Endothelial cell of umbilical vein (primary cell): ENCODE results near the gene DOLK. TPM values are rescaled to one million over a fixed set of nuclear protein-coding genes. Genes with fewer than 3 reads are reported as not detected.

ENCODE experiments used
- BruUV-seq: library from RNA; stranded (reverse); fragments of 400-500 nt; replicated peaks from 2 replicates; lab custom pipeline; 2021; lab: Mats Ljungman, UMichigan
- CTCF ChIA-PET: fragments of 300-600, 350-600 bp; sonication (Branson Sonifier 250); formaldehyde crosslinking; loops from one replicate; lab custom pipeline; 2021; ENCODE audit warnings: antibody characterized with exemption, inconsistent platforms; lab: Charles Lee
- POLR2A ChIA-PET: fragments of 300-600, 350-600 bp; sonication (Branson Sonifier 250); formaldehyde crosslinking; loops from one replicate; lab custom pipeline; 2021; ENCODE audit warnings: antibody characterized with exemption, inconsistent platforms; lab: Charles Lee
- DNase-seq: peaks from one replicate; pipeline ENCODE4 v3.0.0-alpha.2; 2011; ENCODE audit warnings: low read depth, low spot score
- FAIRE-seq: peaks from 2 replicates; lab custom pipeline; 2011; peaks lifted over from hg19 to GRCh38; lab: Jason Lieb, UNC
- H2AFZ ChIP-seq: 2 replicates; pipeline ENCODE4 v1.6.0; 2012; ENCODE audit warnings: low read depth, low read length, control low read depth, inconsistent platforms
- H3K27ac ChIP-seq: 2 replicates; pipeline ENCODE4 v1.5.1; 2011; ENCODE audit warnings: low read depth, mild to moderate bottlenecking, control low read depth, low read length, moderate library complexity; ENCODE audit not compliant: insufficient read depth
- H3K27me3 ChIP-seq, 2 experiments: 2 replicates each; pipeline versions ENCODE4 v1.6.0 to v1.6.1; 2011; ENCODE audit warnings: low read length in 2 of 2, mixed read lengths in 1 of 2; ENCODE audit not compliant: control insufficient read depth in 2 of 2, insufficient read depth in 2 of 2
- H3K36me3 ChIP-seq, 2 experiments: 2 replicates in 1 of 2; 3 replicates in 1 of 2; pipeline ENCODE4 v1.5.1; 2011; ENCODE audit warnings: low read length in 2 of 2, mild to moderate bottlenecking in 1 of 2, moderate library complexity in 1 of 2; ENCODE audit not compliant: control insufficient read depth in 2 of 2, insufficient read depth in 2 of 2; ENCODE audit errors: extremely low read depth in 1 of 2
- H3K4me1 ChIP-seq: 3 replicates; pipeline ENCODE4 v1.5.1; 2011; ENCODE audit warnings: mild to moderate bottlenecking, low read length; ENCODE audit not compliant: control insufficient read depth, insufficient read depth; ENCODE audit errors: extremely low read depth
- H3K4me2 ChIP-seq: 2 replicates; pipeline ENCODE4 v1.6.1; 2011; ENCODE audit warnings: low read length, control low read depth, mixed read lengths; ENCODE audit not compliant: insufficient read depth
- H3K4me3 ChIP-seq, 3 experiments: fragments of 200-600 bp in 1 of 3; sonication (generic), shearing (Covaris generic) in 1 of 3; replicated peaks in 1 of 3; 2 replicates each; pipeline ENCODE4 v1.5.1; 2011 to 2016; ENCODE audit warnings: control low read depth in 3 of 3, low read length in 3 of 3, mild to moderate bottlenecking in 2 of 3, inconsistent platforms in 1 of 3, low read depth in 1 of 3, moderate library complexity in 1 of 3; ENCODE audit not compliant: insufficient read depth in 1 of 3
- H3K79me2 ChIP-seq: 2 replicates; pipeline ENCODE4 v1.6.0; 2012; ENCODE audit warnings: low read length, inconsistent platforms; ENCODE audit not compliant: control insufficient read depth, insufficient read depth
- H3K9ac ChIP-seq: replicated peaks from 2 replicates; pipeline ENCODE3; 2011; ENCODE audit warnings: low read length, control low read depth; ENCODE audit not compliant: insufficient read depth; ENCODE audit errors: extremely low read depth
- H3K9me1 ChIP-seq: replicated peaks from 3 replicates; pipeline ENCODE4 v1.6.0; 2011; ENCODE audit warnings: mild to moderate bottlenecking, low read length; ENCODE audit not compliant: control insufficient read depth, insufficient read depth; ENCODE audit errors: extremely low read depth
- H3K9me3 ChIP-seq: replicated peaks from 2 replicates; pipeline ENCODE4 v1.5.1; 2012; ENCODE audit warnings: low read length, inconsistent platforms; ENCODE audit not compliant: control insufficient read depth, insufficient read depth
- H4K20me1 ChIP-seq: replicated peaks from 2 replicates; pipeline ENCODE3; 2011; ENCODE audit warnings: mild to moderate bottlenecking, low read length; ENCODE audit not compliant: control insufficient read depth, insufficient read depth; ENCODE audit errors: extremely low read depth
- EZH2 ChIP-seq: IDR thresholded peaks from 2 replicates; pipeline ENCODE4 v1.6.1; 2012; ENCODE audit warnings: borderline replicate concordance, low read depth, mild to moderate bottlenecking, moderate library complexity, low read length, inconsistent platforms; ENCODE audit not compliant: severe bottlenecking
- FOS ChIP-seq: IDR thresholded peaks from 2 replicates; pipeline ENCODE4 v1.6.1; 2011; ENCODE audit warnings: mild to moderate bottlenecking, low read length, moderate library complexity, borderline replicate concordance; ENCODE audit not compliant: insufficient read depth
- GATA2 ChIP-seq: IDR thresholded peaks from 2 replicates; pipeline ENCODE4 v1.7.0; 2011; ENCODE audit warnings: low read depth, mild to moderate bottlenecking, moderate library complexity, mixed read lengths, low read length; ENCODE audit not compliant: insufficient read length, insufficient read depth
- JUN ChIP-seq: IDR thresholded peaks from 2 replicates; pipeline ENCODE4 v1.6.1; 2011; ENCODE audit warnings: borderline replicate concordance, low read depth; ENCODE audit not compliant: insufficient read length, insufficient read depth
- MYC ChIP-seq: IDR thresholded peaks from one replicate; pipeline ENCODE4 v1.6.1; 2011; ENCODE audit warnings: mild to moderate bottlenecking, low read depth, low read length
- POLR2A ChIP-seq: IDR thresholded peaks from 2 replicates; pipeline ENCODE4 v1.6.1; 2012; ENCODE audit warnings: low read depth, mild to moderate bottlenecking, control low read depth, low read length
- POLR2AphosphoS5 ChIP-seq: IDR thresholded peaks from 2 replicates; pipeline ENCODE4 v1.6.1; 2012; ENCODE audit warnings: low read depth, mild to moderate bottlenecking, control low read depth, low read length, moderate library complexity; ENCODE audit not compliant: insufficient read depth
- dilution Hi-C: fragments of 300-500 bp; cut with MboI; formaldehyde crosslinking; loops from one replicate; pipeline ENCODE4 v1.15.0; 2019; ENCODE audit warnings: low sequenced_read_pairs; ENCODE audit not compliant: extremely low pct_ligation_motif_present
- intact Hi-C: fragments of 100-400 bp; cut with micrococcal nuclease; formaldehyde crosslinking; loops from one replicate; pipeline ENCODE4 v1.10.0; 2022
- polyA plus RNA-seq, 4 experiments: library from polyadenylated mRNA; depleted of rRNA in 3 of 4; stranded (reverse) in 3 of 4; unstranded in 1 of 4; fragments of >200 nt; gene quantifications; 2 replicates each; pipeline versions ENCODE4 v1.2.1 to v1.2.3, GENCODE V29; 2011 to 2012; ENCODE audit warnings: missing spikeins in 1 of 4
- total RNA-seq: library from RNA; stranded (reverse); gene quantifications from 2 replicates; pipeline ENCODE4 v1.2.3, GENCODE V29; 2021
- TF ChIP-seq, protein P1 (sequence below), 2 donors: IDR thresholded peaks; 1 replicate in 1 of 2; 2 replicates in 1 of 2; pipeline ENCODE4 v1.5.1; 2011; ENCODE audit warnings: low read length in 2 of 2, mild to moderate bottlenecking in 2 of 2, moderate library complexity in 2 of 2, control low read depth in 1 of 2, inconsistent platforms in 1 of 2, low read depth in 1 of 2; ENCODE audit not compliant: insufficient read depth in 1 of 2; ENCODE audit errors: extremely low read depth in 1 of 2
- TF ChIP-seq, protein P2 (sequence below): IDR thresholded peaks from 2 replicates; pipeline ENCODE4 v1.6.1; 2011; ENCODE audit not compliant: insufficient read depth, insufficient read length

Gene DOLK
- total and polyA plus RNA-seq, 2 donors (not counting 3 experiments of a cell fraction or from before 2014, with no cell fraction given), result 22.3 to 59.8 TPM

DNA sequence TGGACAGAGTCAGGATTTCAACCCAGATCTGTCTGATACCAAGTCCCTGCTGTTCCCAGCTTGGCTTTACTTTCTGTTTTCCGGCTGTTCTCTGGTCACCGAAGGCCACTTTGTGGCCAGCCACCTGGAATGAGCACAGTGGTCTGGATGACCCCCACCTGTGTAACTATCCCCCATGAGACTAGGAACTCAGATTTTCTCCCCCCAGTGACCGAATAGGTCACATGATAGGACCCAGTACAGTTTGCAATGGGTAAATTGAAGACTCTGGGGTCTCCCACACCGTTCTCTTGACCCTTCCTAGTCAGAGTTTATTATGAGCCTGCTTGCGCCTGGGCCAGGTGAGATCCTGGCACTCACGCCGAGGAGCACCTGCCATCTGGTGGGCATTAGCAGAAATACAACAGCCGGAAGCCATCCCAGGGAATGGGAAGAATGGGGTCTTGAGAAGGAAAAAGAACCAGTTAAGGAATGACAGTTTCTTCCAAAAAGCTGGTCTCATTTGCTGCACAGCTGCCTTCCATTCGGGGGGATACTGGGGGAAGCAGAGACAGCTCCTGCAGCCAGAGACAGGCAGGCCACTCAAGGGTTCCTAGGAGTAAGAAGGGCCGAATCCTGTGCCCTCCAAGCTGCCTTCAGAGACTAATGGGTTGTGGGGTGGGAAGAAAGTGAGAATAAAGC lies 19.5 kb downstream of the DOLK start:
- H3K9me1 ChIP-seq, result no peaks in the 10 kb centered on the region
- H3K9me3 ChIP-seq, result no peaks in the 10 kb centered on the region
- FAIRE-seq (peak; percentile 49), DNase-seq (peak; percentile 65)
- dilution Hi-C loops, result no loop called here
- H3K4me1 ChIP-seq, result no peaks in the 10 kb centered on the region
- H3K36me3 ChIP-seq, result no peaks in the 10 kb centered on the region
- TF ChIP-seq, protein P1, sequence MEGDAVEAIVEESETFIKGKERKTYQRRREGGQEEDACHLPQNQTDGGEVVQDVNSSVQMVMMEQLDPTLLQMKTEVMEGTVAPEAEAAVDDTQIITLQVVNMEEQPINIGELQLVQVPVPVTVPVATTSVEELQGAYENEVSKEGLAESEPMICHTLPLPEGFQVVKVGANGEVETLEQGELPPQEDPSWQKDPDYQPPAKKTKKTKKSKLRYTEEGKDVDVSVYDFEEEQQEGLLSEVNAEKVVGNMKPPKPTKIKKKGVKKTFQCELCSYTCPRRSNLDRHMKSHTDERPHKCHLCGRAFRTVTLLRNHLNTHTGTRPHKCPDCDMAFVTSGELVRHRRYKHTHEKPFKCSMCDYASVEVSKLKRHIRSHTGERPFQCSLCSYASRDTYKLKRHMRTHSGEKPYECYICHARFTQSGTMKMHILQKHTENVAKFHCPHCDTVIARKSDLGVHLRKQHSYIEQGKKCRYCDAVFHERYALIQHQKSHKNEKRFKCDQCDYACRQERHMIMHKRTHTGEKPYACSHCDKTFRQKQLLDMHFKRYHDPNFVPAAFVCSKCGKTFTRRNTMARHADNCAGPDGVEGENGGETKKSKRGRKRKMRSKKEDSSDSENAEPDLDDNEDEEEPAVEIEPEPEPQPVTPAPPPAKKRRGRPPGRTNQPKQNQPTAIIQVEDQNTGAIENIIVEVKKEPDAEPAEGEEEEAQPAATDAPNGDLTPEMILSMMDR (IDR thresholded peaks at IDR 0.05; ENCODE audit: extremely low read depth in 1 of 2, insufficient read depth in 1 of 2, low read depth in 1 of 2, low read length in 2 of 2), result peak; percentile 74 to 79
- TF ChIP-seq EZH2, result no peak
- no peak overlapping the region for H3K9ac ChIP-seq
- no peak overlapping the region for H3K4me2 ChIP-seq
- H3K79me2 ChIP-seq, result no peaks in the 10 kb centered on the region
- no TSS peak for BruUV-seq
- POLR2A ChIA-PET, result no interaction called here
- H2AFZ ChIP-seq, result no peak overlapping the region
- CTCF ChIA-PET, result interaction anchor here (0.7 to 7.2 kb wide), 27 partner anchors 8 to 195 kb away, joined by 3 to 146 read pairs (median 4); partner anchors contain the start of genes ENDOG, KYAT1, LRRC8A and SH3GLB2
- H3K4me3 ChIP-seq, result no peak overlapping the region
- intact Hi-C loops, result loop anchor here (1.0 to 5.0 kb wide), 4 partner anchors 46 to 195 kb away; partner anchors contain the start of genes ENDOG, KYAT1 and LRRC8A
- H3K27ac ChIP-seq, result no peak overlapping the region
- H3K27me3 ChIP-seq, result no peaks in the 10 kb centered on the region
- no peaks in the 10 kb centered on the region for H4K20me1 ChIP-seq

DNA sequence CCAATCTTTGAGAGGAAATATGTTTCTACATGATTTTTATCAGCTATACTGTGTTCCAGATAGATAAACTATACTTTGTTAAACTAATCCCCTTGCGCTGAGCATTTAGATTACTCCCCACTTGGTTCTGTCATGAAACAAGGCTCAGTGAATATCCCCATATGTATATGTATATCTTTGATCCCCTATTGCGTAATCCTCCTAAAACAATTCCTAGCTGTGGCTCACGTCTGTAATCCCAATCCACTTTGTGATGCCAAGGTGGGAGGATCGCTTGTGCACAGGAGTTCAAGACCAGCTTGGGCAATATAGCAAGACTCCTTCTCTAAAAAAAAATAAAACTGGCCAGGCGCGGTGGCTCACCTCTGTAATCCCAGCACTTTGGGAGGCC lies 23.9 kb downstream of the DOLK start:
- no peak for DNase-seq
- CTCF ChIA-PET, result interaction anchor here (1.2 to 7.2 kb wide), 3 partner anchors 35 to 59 kb away, joined by 5 to 146 read pairs (median 6); no protein-coding TSS in a partner anchor
- Histone ChIP-seq H3K4me3 (no peak overlapping the region), H2AFZ (no peak overlapping the region), H3K27me3 (no peaks in the 10 kb centered on the region), H3K27ac (no peak overlapping the region), H3K9me3 (no peaks in the 10 kb centered on the region), H3K9ac (no peak overlapping the region), H3K36me3 (peaks cover 6 to 7% of the 10 kb centered on the region in 2 experiments), H3K9me1 (no peaks in the 10 kb centered on the region), H3K4me2 (no peak overlapping the region), H3K79me2 (no peaks in the 10 kb centered on the region), H3K4me1 (peaks cover 16% of the 10 kb centered on the region), H4K20me1 (no peaks in the 10 kb centered on the region)
- FAIRE-seq, result no peak
- intact Hi-C loops, result no loop called here
- dilution Hi-C loops, result no loop called here
- TF ChIP-seq GATA2 (no peak), POLR2AphosphoS5 (no peak), EZH2 (no peak), MYC (no peak), JUN (no peak), POLR2A (no peak), FOS (no peak)
- TF ChIP-seq, protein P2, sequence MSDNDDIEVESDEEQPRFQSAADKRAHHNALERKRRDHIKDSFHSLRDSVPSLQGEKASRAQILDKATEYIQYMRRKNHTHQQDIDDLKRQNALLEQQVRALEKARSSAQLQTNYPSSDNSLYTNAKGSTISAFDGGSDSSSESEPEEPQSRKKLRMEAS, result no peak
- TF ChIP-seq, protein P1 (IDR thresholded peaks at IDR 0.05; ENCODE audit: extremely low read depth in 1 of 2, insufficient read depth in 1 of 2, low read depth in 1 of 2, low read length in 2 of 2), result no peak
- POLR2A ChIA-PET, result interaction anchor here (0.6 kb wide), 1 partner anchor 43 kb away, joined by 10 read pairs; no protein-coding TSS in a partner anchor
- no TSS peak for BruUV-seq
